OCI-M2 (cell line): ENCODE measurements around the gene TCF15.
A peak's percentile ranks its signal among the peaks of the same experiment; 100 is the strongest.

Experiments
- DNase-seq: peaks from one replicate; lab custom pipeline; 2025; ENCODE audit not compliant: unreplicated experiment; lab: John Stamatoyannopoulos, UW

The TCF15 gene, protein sequence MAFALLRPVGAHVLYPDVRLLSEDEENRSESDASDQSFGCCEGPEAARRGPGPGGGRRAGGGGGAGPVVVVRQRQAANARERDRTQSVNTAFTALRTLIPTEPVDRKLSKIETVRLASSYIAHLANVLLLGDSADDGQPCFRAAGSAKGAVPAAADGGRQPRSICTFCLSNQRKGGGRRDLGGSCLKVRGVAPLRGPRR

DNA sequence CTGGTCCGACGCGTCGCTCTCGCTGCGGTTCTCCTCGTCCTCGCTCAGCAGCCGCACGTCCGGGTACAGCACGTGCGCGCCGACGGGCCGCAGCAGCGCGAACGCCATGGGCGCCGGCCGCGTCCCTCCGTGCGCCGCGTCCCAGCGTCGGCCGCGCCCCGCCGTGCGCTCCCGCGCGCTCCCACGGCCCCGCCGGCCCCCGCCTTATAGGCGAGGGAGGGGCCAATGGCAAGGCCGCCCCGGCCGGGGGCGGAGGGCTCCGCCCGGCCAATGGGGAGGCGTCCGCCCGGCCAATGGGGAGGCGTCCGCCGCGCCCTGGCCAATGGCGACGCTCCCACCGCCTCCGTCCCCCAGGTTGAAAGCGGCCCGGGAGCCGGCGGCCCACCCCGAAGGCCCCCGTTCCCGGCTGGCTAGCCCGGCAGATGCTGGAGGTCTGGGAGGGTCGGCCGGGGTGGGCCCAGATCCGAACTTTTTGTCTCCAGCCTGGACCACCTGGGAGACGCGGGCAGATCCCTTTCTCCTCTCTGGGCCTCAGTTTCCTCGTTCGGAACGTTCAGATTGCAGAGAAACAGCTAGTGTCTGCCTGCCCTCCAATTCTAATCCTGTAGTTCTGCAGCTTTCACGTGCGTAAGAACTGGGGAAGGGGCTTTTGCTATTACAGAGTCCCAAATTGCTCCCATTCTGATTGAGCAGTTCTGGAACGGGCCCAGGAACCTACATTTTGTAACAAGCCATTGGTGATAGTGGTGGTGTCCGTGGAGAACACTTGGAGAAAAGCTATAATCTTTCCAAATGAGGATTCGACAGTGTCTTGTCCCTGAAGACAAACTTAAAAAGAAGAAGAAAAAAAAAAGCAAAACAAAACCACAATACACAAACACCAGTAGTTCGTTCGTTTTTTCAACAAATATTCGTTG, at the start of gene TCF15:
TCF15 (minus strand) TSS at position 180 of the 917 bp plus-strand sequence; CDS start at position 108, 72 bp downstream.
- no peak for DNase-seq

DNA sequence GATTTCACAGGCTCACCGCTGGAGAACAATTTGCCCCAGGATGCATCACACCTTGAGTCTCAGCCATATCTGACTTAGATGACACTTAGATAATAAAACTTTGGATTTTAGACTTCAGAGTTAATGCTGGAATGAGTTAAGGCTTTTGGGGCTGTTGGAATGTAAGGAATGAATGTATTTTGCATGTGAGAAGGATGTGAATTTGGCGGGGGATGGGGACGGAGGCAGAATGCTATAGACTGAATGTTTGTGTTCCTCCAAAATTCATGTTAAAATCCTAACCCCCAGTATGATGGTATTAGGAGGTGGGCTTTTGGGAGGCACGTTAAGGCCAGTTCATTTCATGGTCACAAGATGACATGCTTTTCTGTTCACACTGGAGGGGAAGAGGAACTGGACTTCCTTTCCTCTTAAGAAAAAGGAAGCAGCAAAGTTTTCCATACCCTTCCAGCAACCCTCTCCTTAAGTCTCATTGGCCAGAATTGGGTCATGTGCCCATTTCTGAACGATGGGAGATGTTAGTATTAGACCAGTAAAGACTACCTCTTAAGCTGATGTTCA, 48.7 kb upstream of the TCF15 start:
- no peak for DNase-seq

GRCh38 chr20:658202-658601, 48.1 kb upstream of the TCF15 start:
- no peak for DNase-seq

- no peak for DNase-seq
Measured at GRCh38 chr20:655726-656624, 45.9 kb upstream of the TCF15 start.

DNA sequence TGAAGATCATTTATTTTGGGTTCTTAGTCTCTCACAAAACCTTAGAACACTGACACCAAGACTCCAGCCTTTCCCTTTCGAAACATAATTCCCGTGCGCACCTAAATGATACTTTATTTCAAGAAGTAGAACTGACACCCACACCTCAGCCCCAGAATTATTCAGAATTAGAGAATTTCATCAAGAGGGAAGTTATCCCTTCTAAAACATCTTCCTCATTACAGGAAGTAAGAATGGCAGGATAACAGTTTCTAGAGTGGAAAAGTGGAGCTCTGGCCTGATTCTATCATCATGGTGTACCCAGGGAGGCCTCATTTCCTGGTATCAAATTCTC, 44.3 kb upstream of the TCF15 start:
- no peak for DNase-seq

DNA sequence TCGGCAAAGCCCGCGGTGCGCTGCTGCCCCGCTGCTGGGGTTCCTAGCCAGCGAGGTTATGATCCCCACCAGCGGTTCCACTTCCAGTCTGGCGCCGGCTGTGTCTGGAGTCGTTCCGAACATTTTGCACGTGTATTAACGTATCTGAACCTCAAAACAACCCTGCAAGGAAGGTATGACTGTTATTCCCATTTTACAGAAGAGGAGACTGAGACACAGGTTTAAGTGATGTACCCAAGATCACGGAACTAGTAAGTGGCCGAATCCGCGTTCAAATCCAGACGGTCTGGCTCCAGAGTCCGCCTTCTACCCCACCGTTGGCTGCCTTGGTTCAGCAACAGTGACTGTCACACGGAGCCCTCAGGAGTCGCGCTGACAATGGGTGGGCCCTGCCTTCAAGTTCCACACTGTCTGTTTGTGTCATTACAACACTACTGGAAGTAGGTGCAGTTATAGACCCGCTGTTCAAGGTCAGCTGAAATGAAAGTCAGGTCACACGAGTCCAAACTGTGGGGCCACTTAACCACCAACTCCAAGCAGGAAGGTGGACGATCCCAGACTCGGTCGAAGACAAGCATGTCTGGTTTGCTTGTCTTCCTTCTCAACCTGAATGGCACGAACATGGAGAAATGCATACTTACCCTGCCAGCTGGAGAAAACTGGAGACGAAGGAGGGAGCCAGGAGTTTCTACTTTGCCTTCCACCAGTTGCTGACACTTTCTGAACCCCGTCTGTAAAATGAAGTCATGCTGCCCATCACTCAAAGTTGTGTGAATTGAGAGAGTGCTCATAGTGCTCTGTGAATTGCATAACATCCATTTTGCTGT, 43.7 kb upstream of the TCF15 start:
- peak; percentile 48 for DNase-seq

DNA sequence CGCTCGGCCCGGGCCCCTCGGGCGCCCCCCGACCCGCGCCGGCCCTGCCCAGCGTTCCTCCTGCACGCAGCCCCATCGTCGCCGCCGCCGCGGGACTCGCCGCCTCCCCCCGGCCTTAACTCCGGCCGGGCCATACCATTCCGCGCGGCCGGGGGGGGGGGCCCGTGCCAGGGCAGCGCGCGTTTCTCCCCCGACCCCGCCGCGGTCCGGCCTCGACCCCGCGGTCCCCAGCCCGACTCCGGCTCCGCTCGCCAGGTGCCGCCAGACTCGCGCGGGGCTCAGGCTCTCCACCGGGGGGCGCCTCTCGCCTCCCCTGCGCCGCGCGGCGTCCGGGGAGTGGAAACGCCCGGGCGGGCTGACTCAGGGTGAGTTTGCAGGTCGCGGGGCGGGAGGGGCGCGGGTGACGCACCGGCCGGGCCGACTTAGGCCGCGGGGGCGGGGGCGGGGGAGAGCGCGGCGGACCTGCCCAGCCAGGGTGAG, 43.0 kb upstream of the TCF15 start, which contains the start of gene SRXN1:
SRXN1 (minus strand) TSS at position 91 of the 480 bp plus-strand sequence; CDS start at position 76, 15 bp downstream.
- DNase-seq = no peak

GRCh38 chr20:652615-653109, 42.6 kb upstream of the TCF15 start:
- DNase-seq = no peak

GRCh38 chr20:651713-652614, 41.9 kb upstream of the TCF15 start:
- no peak for DNase-seq

GRCh38 chr20:650954-651353, 40.8 kb upstream of the TCF15 start:
- DNase-seq = no peak

GRCh38 chr20:650281-650680, 40.2 kb upstream of the TCF15 start:
- DNase-seq = no peak

DNA sequence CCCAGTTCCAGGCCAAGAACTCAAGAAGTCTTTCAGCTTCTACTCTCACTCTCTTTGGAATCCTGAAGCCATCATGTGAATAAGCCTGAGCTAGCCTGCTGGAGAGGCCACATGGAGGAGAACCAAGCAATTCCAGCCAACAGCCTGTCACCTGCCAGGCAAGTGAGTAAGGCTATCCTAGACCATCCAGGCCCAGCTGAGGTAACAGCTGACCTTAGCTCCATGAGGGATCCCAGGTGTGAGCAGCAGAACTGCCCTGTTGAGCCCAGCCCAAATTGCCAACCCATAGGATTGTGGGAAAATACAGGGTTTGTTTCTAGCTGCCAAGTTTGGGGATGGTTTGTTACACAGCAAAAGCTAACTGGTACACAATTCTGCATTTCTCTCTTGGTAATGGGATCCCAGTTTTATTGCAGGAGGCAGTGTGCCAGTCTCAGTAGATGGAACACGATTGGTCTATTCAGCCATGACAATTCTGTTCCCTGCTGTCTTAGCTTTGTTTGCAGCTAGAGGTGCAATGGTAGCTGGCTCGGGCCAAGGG, 37.4 kb upstream of the TCF15 start:
- no peak for DNase-seq

GRCh38 chr20:646868-647233, 36.7 kb upstream of the TCF15 start:
- no peak for DNase-seq

DNA sequence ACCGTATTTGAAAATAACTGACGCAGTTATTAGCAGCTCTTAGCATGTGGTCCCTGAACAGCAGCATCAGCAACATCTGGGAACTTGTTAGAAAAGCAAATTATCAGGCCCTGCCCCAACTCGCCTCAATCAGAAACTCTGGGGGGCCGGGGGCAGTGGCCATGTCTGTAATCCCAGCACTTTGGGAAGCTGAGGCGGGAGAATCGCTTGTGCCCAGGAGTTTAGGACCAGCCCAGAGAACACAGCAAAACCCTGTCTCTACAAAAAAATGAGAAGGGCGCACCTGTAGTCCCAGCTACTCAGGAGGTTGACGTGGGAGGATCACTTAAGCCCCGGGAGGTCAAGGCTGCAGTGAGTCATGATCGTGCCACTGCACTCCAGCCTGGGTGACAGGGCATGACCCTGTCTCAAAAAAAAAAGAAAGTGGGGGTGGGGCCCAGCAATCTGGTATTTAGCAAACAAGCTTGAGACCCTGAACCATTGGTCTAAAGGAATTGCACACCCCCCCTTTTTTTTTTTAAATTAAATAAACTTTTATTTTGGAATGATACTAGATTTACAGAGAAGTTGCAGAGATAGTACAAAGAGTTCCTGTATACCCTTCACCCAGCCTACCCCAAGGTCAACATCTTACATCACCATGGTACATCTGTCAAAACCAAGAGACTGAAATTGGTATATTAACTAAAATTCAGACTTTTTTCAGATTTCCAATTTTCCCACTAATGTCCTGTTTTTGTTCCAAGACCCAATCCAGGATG, 36.2 kb upstream of the TCF15 start:
- no peak for DNase-seq

DNA sequence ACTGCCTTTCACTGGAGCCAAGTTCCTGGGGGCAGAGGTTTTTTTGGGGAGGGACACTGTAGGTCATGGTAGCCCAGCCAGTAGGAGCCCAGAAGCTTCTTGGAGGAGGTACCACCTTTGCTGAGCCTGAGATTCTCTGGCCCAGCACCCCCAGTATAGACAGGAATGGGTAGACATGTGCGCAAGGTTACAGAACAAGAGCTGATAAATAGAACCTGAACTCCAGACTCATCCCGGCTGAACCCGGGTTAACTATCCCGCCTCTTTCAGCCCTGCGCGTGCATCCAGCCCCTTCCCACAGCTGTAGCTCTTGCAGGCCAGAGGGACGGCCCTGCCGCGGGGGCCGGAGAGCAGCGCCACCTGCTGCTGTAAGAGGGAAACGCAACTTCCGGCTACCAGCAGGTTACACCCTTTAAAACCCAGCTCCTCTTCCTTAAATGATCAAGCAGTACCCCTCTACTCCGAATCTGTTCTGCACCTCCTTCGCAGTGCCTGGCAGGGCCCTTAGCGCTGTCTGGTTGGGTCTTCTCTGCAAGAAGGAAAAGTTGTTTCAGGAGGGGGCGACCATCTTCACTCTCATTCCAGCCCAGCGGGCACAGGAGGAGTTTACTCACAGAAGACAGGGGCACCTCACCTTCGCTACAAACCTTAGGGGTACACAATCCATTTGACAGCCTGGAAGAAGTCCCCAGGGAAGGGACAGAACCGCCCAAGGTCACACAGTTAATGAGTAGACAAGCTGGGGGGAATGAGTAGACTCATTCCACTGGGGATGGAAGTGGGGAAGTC, 35.4 kb upstream of the TCF15 start:
- peak; percentile 82 for DNase-seq

DNA sequence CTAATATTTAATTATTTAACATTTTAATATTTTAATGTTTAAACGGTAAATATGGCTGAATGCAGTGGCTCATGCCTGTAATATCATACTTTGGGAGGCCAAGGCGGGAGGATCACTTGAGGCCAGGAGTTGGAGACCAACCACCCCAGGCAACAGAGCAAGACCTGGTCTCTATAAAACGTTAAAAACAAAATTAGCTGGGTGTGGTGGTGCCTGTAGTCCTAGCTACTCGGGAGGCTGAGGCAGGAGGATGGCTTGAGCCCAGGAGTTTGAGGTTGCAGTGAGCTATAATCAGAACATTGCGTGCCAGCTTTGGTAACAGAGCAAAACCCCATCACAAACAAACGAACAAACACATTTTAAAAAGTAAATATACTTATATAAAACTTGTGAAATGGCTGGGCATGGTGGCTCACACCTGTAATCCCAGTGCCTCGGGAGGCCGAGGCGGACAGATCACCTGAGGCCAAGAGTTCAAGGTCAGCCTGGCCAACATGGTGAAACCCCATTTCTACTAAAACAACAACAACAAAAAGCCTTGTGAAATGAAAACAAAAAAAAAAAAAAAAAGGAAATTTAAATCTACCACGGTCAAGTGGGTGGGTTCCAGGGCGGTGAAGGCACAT, 34.7 kb upstream of the TCF15 start:
- no peak for DNase-seq
